ENCODE data around the gene FREM2. TPM values are rescaled to one million over a fixed set of nuclear protein-coding genes. Genes with fewer than 3 reads are reported as not detected.

Gene FREM2
- total and polyA plus RNA-seq, 7 donors = under 0.01 to 8.2 (median 2.1) TPM

DNA sequence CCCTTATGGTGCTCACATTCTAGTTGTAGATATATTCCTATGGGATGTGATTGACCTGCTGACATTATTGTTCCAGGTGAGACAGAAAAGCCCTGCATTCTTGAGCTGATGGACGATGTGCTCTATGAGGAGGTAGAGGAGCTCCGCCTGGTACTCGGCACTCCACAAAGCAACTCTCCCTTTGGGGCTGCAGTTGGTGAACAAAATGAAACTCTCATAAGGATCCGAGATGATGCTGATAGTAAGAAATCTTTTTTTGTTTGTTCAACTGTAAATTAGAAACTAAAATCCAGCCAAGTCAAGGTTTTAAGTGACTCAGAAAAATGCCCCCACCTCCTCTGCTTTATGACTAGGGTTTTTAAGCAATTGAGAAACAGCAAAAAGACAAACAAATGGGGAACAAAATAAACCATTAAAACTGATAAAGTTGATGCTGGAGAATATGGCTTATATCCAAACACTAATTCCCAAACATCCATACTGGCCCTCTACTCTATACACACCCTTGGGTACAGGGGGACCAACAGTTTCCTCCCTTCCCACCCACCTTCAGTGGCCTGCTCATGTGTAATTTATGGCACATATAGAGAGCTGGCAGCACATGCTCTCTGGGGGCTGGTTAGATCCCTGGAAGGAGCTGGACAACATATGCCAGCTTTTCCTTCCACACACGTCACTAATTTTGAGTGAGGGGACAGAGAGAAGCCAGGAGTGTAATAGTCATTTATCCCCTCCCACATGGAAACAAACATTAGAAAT is 164.2 kb downstream of the FREM2 start:
- Histone ChIP-seq H3K27ac (no peak overlapping the region), H3K36me3 (no peaks in the 10 kb centered on the region), H3K4me3 (no peak overlapping the region), H3K9me3 (no peaks in the 10 kb centered on the region), H3K27me3 (no peaks in the 10 kb centered on the region), H3K4me1 (no peaks in the 10 kb centered on the region)
- DNase-seq = no peak
- intact Hi-C loops (cut with DNase I) = no loop called here
- TF ChIP-seq EP300 (IDR thresholded peaks at IDR 0.05) = no peak
- TF ChIP-seq POLR2A (IDR thresholded peaks at IDR 0.05) = no peak
- TF ChIP-seq, protein P1, sequence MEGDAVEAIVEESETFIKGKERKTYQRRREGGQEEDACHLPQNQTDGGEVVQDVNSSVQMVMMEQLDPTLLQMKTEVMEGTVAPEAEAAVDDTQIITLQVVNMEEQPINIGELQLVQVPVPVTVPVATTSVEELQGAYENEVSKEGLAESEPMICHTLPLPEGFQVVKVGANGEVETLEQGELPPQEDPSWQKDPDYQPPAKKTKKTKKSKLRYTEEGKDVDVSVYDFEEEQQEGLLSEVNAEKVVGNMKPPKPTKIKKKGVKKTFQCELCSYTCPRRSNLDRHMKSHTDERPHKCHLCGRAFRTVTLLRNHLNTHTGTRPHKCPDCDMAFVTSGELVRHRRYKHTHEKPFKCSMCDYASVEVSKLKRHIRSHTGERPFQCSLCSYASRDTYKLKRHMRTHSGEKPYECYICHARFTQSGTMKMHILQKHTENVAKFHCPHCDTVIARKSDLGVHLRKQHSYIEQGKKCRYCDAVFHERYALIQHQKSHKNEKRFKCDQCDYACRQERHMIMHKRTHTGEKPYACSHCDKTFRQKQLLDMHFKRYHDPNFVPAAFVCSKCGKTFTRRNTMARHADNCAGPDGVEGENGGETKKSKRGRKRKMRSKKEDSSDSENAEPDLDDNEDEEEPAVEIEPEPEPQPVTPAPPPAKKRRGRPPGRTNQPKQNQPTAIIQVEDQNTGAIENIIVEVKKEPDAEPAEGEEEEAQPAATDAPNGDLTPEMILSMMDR (IDR thresholded peaks at IDR 0.05) = no peak
- TF ChIP-seq POLR2AphosphoS5 (IDR thresholded peaks at IDR 0.05) = no peak
- WGBS, 2 donors = 80 to 84% methylated on average over 5 of the region's 5 CpGs

DNA sequence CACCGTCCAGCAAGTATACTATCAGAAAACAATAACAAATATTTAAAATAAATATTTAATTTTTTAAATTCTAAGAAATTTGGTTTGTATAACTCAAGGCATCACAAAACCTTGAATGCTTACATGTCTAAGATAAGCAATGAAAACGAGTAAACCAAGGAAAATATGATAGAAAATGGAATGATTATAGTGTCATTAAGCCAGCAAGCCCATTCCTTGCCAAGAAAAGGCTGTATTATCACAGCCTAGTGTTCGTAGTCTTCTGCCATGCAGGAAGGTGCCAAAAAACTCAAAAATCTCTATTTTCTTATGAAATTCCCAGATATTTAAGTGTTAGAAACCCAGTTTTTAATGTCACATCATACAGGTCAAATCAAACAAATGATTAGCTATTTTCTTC is 167.3 kb downstream of the FREM2 start:
- no peak for TF ChIP-seq EP300 (IDR thresholded peaks at IDR 0.05)
- TF ChIP-seq POLR2A (IDR thresholded peaks at IDR 0.05) = no peak
- TF ChIP-seq, protein P1 (IDR thresholded peaks at IDR 0.05) = no peak
- no peak for TF ChIP-seq POLR2AphosphoS5 (IDR thresholded peaks at IDR 0.05)
- Histone ChIP-seq H3K36me3 (no peaks in the 10 kb centered on the region), H3K27ac (no peak overlapping the region), H3K4me3 (no peak overlapping the region), H3K9me3 (no peaks in the 10 kb centered on the region), H3K27me3 (no peaks in the 10 kb centered on the region), H3K4me1 (no peaks in the 10 kb centered on the region)
- intact Hi-C loops (cut with DNase I) = no loop called here
- no peak for DNase-seq
- 61% methylated on average over 3 of the region's 3 CpGs for WGBS, 2 donors

DNA sequence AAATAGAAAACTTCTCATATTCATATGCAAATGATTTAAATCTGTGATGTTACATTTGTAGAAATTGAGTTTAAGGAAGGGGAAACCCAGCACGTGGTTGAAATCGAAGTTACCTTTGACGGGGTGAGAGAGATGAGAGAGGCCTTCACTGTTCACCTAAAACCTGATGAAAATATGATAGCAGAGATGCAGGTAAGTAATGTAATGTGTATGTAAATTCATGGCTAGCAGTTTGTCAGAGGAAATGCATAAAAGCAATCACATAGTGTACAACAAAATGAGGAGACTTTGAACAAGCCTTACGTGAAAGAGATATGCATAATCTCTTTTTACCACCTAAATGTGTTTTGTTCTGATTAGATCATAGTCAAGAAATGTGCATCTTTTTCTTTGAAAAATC is 169.2 kb downstream of the FREM2 start:
- intact Hi-C loops (cut with DNase I) = no loop called here
- no peaks in the 10 kb centered on the region for H3K9me3 ChIP-seq
- DNase-seq = no peak
- H3K36me3 ChIP-seq = no peaks in the 10 kb centered on the region
- 85 to 86% methylated on average over 4 of the region's 4 CpGs for WGBS, 2 donors
- H3K27me3 ChIP-seq = no peaks in the 10 kb centered on the region
- no peak overlapping the region for H3K27ac ChIP-seq
- no peaks in the 10 kb centered on the region for H3K4me1 ChIP-seq
- TF ChIP-seq, protein P1 (IDR thresholded peaks at IDR 0.05) = no peak
- no peak for TF ChIP-seq POLR2AphosphoS5 (IDR thresholded peaks at IDR 0.05)
- no peak for TF ChIP-seq EP300 (IDR thresholded peaks at IDR 0.05)
- TF ChIP-seq POLR2A (IDR thresholded peaks at IDR 0.05) = no peak
- H3K4me3 ChIP-seq = no peak overlapping the region

DNA sequence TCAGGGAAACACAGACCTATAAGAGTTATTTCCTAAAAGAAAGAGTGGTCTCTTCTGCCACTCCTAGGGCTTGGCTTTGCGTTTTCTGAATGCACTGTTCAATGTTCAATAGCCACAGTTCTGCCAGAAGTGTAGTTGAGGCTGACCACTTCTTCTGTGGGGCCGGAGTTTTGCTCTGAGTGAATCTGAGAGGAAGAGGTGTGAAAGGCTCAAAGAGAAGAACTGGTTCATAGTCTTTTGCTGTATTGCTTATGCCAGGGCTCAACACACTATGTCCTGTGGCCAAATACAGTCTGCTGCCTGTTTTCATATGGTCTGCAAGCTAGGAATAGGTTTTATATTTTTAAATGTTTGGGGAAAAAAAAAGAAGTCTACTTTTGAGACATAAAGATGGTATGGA is 175.6 kb downstream of the FREM2 start:
- Histone ChIP-seq H3K4me1 (no peaks in the 10 kb centered on the region), H3K27ac (no peak overlapping the region), H3K9me3 (no peaks in the 10 kb centered on the region), H3K36me3 (no peaks in the 10 kb centered on the region), H3K4me3 (no peak overlapping the region), H3K27me3 (no peaks in the 10 kb centered on the region)
- intact Hi-C loops (cut with DNase I) = no loop called here
- no peak for TF ChIP-seq POLR2A (IDR thresholded peaks at IDR 0.05)
- no peak for TF ChIP-seq POLR2AphosphoS5 (IDR thresholded peaks at IDR 0.05)
- TF ChIP-seq, protein P1 (IDR thresholded peaks at IDR 0.05) = no peak
- TF ChIP-seq EP300 (IDR thresholded peaks at IDR 0.05) = no peak
- 82 to 85% methylated on average over 2 of the region's 2 CpGs for WGBS, 2 donors
- DNase-seq = no peak

DNA sequence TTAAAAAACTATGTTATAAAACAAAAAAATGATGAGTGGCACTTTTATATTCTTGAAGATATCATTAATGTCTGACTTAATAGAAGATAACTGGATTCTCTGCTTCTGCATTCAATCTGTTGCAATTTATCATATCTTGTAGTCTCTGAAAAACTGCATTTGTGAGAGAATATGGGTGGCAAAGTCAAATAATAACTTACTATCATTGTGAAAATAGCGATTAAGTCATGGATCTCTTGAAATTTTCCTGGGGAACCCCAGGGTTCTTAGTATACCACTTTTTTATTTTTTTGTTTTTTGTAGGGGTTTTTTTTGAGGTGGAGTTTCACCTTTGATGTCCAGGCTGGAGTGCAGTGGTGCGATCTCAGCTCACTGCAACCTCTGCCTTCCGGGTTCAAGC is 176.7 kb downstream of the FREM2 start:
- 92 to 95% methylated on average over 3 of the region's 3 CpGs for WGBS, 2 donors
- Histone ChIP-seq H3K27me3 (no peaks in the 10 kb centered on the region), H3K27ac (no peak overlapping the region), H3K4me1 (no peaks in the 10 kb centered on the region), H3K9me3 (no peaks in the 10 kb centered on the region), H3K4me3 (no peak overlapping the region), H3K36me3 (no peaks in the 10 kb centered on the region)
- no peak for TF ChIP-seq POLR2A (IDR thresholded peaks at IDR 0.05)
- no peak for TF ChIP-seq EP300 (IDR thresholded peaks at IDR 0.05)
- no peak for TF ChIP-seq POLR2AphosphoS5 (IDR thresholded peaks at IDR 0.05)
- TF ChIP-seq, protein P1 (IDR thresholded peaks at IDR 0.05) = no peak
- no peak for DNase-seq
- intact Hi-C loops (cut with DNase I) = no loop called here

Data from sigmoid colon (tissue), 7 donors.